ENCODE measurements around the gene DNMT3A. TPM values are rescaled to one million over a fixed set of nuclear protein-coding genes. Genes with fewer than 3 reads are reported as not detected.

The DNMT3A gene
- total RNA-seq, 1 donor from 2014 or later, result 58.1 TPM

GRCh38 chr2:25330273-25330672 lies 11.5 kb downstream of the DNMT3A start:
- DNase-seq (ENCODE audit: low read depth), result no peak
- Histone ChIP-seq H3K4me2 (ENCODE audit: low read length) (no peak overlapping the region), H3K27me3 (ENCODE audit: insufficient read depth, low read length) (no peaks in the 10 kb centered on the region), H3K4me3 (ENCODE audit: insufficient read depth, low read depth, low read length) (no peak overlapping the region), H3K4me1 (ENCODE audit: insufficient read depth, low read length) (peaks cover under 1% of the 10 kb centered on the region), H3K9me3 (ENCODE audit: insufficient read depth, low read depth, low read length) (peaks cover 9% of the 10 kb centered on the region), H3K36me3 (ENCODE audit: insufficient read depth, low read length) (no peaks in the 10 kb centered on the region), H3K79me2 (ENCODE audit: insufficient read depth, low read length) (peaks cover 29% of the 10 kb centered on the region), H3K27ac (ENCODE audit: low read depth, low read length) (no peak overlapping the region), H4K20me1 (ENCODE audit: insufficient read depth, low read length) (peaks cover 78% of the 10 kb centered on the region), H2AFZ (ENCODE audit: low read depth, low read length) (no peak overlapping the region), H3K9ac (ENCODE audit: low read length) (no peak overlapping the region)
- no peak for TF ChIP-seq EZH2 (IDR thresholded peaks at IDR 0.05; ENCODE audit: insufficient read depth, low read length)
- FAIRE-seq, result no peak
- Mint-ChIP-seq H3K9me3 (ENCODE audit: unreplicated experiment) (peaks cover 4% of the 10 kb centered on the region), H3K4me1 (ENCODE audit: low read depth, unreplicated experiment) (peaks cover 4% of the 10 kb centered on the region), H3K4me3 (ENCODE audit: unreplicated experiment) (no peak overlapping the region), H3K27me3 (ENCODE audit: low read depth, unreplicated experiment) (peaks cover 2% of the 10 kb centered on the region), H3K27ac (ENCODE audit: unreplicated experiment) (no peak overlapping the region), H3K36me3 (ENCODE audit: low read depth, unreplicated experiment) (peaks cover 20% of the 10 kb centered on the region)

GRCh38 chr2:25328152-25329085 lies 13.3 kb downstream of the DNMT3A start:
- no peak for TF ChIP-seq EZH2 (IDR thresholded peaks at IDR 0.05; ENCODE audit: insufficient read depth, low read length)
- TF ChIP-seq, protein P1, sequence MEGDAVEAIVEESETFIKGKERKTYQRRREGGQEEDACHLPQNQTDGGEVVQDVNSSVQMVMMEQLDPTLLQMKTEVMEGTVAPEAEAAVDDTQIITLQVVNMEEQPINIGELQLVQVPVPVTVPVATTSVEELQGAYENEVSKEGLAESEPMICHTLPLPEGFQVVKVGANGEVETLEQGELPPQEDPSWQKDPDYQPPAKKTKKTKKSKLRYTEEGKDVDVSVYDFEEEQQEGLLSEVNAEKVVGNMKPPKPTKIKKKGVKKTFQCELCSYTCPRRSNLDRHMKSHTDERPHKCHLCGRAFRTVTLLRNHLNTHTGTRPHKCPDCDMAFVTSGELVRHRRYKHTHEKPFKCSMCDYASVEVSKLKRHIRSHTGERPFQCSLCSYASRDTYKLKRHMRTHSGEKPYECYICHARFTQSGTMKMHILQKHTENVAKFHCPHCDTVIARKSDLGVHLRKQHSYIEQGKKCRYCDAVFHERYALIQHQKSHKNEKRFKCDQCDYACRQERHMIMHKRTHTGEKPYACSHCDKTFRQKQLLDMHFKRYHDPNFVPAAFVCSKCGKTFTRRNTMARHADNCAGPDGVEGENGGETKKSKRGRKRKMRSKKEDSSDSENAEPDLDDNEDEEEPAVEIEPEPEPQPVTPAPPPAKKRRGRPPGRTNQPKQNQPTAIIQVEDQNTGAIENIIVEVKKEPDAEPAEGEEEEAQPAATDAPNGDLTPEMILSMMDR (IDR thresholded peaks at IDR 0.05; ENCODE audit: insufficient read depth, low read depth, low read length), result no peak
- Histone ChIP-seq H3K27me3 (ENCODE audit: insufficient read depth, low read length) (no peaks in the 10 kb centered on the region), H4K20me1 (ENCODE audit: insufficient read depth, low read length) (peaks cover 76% of the 10 kb centered on the region), H3K36me3 (ENCODE audit: insufficient read depth, low read length) (no peaks in the 10 kb centered on the region), H3K4me2 (ENCODE audit: low read length) (no peak overlapping the region), H3K79me2 (ENCODE audit: insufficient read depth, low read length) (peaks cover 27% of the 10 kb centered on the region), H3K9ac (ENCODE audit: low read length) (no peak overlapping the region), H3K9me3 (ENCODE audit: insufficient read depth, low read depth, low read length) (peaks cover 9% of the 10 kb centered on the region), H2AFZ (ENCODE audit: low read depth, low read length) (no peak overlapping the region), H3K4me1 (ENCODE audit: insufficient read depth, low read length) (peaks cover 6% of the 10 kb centered on the region), H3K4me3 (ENCODE audit: insufficient read depth, low read depth, low read length) (no peak overlapping the region), H3K27ac (ENCODE audit: low read depth, low read length) (no peak overlapping the region)
- H3K27me3 Mint-ChIP-seq (ENCODE audit: low read depth, unreplicated experiment), result peaks cover 2% of the 10 kb centered on the region
- no peak overlapping the region for H3K4me3 Mint-ChIP-seq (ENCODE audit: unreplicated experiment)
- no peak for DNase-seq (ENCODE audit: low read depth)
- FAIRE-seq, result no peak
- H3K36me3 Mint-ChIP-seq (ENCODE audit: low read depth, unreplicated experiment), result peaks cover 20% of the 10 kb centered on the region
- H3K9me3 Mint-ChIP-seq (ENCODE audit: unreplicated experiment), result peaks cover 4% of the 10 kb centered on the region
- H3K27ac Mint-ChIP-seq (ENCODE audit: unreplicated experiment), result no peak overlapping the region
- peaks cover 10% of the 10 kb centered on the region for H3K4me1 Mint-ChIP-seq (ENCODE audit: low read depth, unreplicated experiment)

DNA sequence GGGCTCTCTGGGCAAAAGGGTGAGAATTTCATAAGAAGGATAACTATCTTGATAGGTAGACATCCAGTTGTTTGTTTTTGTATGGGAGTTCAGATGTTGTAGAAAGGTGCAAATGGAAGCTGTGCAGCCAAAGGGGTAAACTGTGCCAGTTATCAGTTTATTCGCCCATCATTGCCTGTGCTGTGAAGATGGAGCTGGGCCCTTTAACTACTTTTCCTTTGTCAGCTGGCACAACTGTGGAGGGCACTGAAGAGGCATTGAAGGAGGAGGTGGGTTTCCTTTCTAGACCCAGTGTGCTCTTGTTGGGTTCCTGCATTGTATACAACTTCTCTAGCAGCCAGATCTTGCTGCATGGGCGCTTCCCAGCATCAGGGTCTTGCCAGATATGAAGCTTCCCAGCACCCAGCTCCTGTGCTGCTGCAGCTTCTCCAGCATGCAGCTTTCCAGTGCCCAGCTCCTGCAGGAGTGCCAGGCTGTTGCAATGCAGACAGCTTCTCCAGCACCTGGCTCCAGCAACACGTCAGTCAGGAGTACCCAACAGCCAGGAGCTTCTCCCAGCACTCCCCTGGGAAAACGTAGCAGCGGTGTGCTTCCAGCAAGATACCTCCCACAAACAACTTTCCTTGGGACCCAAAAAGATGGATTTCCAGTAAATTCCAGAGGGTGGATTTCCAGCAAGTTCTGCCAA lies 15.3 kb downstream of the DNMT3A start:
- no peak overlapping the region for H3K9ac ChIP-seq (ENCODE audit: low read length)
- no peak overlapping the region for H3K4me3 Mint-ChIP-seq (ENCODE audit: unreplicated experiment)
- H3K4me1 Mint-ChIP-seq (ENCODE audit: low read depth, unreplicated experiment), result peaks cover 21% of the 10 kb centered on the region
- H4K20me1 ChIP-seq (ENCODE audit: insufficient read depth, low read length), result peaks cover 72% of the 10 kb centered on the region
- FAIRE-seq (no peak), DNase-seq (ENCODE audit: low read depth) (no peak)
- no peaks in the 10 kb centered on the region for H3K36me3 ChIP-seq (ENCODE audit: insufficient read depth, low read length)
- H3K4me2 ChIP-seq (ENCODE audit: low read length), result no peak overlapping the region
- no peaks in the 10 kb centered on the region for H3K27me3 ChIP-seq (ENCODE audit: insufficient read depth, low read length)
- peaks cover 20% of the 10 kb centered on the region for H3K36me3 Mint-ChIP-seq (ENCODE audit: low read depth, unreplicated experiment)
- TF ChIP-seq, protein P1 (IDR thresholded peaks at IDR 0.05; ENCODE audit: insufficient read depth, low read depth, low read length), result no peak
- TF ChIP-seq EZH2 (IDR thresholded peaks at IDR 0.05; ENCODE audit: insufficient read depth, low read length), result no peak
- peaks cover 9% of the 10 kb centered on the region for H3K9me3 ChIP-seq (ENCODE audit: insufficient read depth, low read depth, low read length)
- no peak overlapping the region for H2AFZ ChIP-seq (ENCODE audit: low read depth, low read length)
- H3K4me1 ChIP-seq (ENCODE audit: insufficient read depth, low read length), result peaks cover 10% of the 10 kb centered on the region
- no peak overlapping the region for H3K27ac ChIP-seq (ENCODE audit: low read depth, low read length)
- H3K27me3 Mint-ChIP-seq (ENCODE audit: low read depth, unreplicated experiment), result peaks cover 2% of the 10 kb centered on the region
- H3K27ac Mint-ChIP-seq (ENCODE audit: unreplicated experiment), result no peak overlapping the region
- peaks cover 30% of the 10 kb centered on the region for H3K79me2 ChIP-seq (ENCODE audit: insufficient read depth, low read length)
- no peak overlapping the region for H3K4me3 ChIP-seq (ENCODE audit: insufficient read depth, low read depth, low read length)
- peaks cover 4% of the 10 kb centered on the region for H3K9me3 Mint-ChIP-seq (ENCODE audit: unreplicated experiment)
